Measurements from ENCODE around the gene PRKCE.
"Not testable (repeated sequence)": the region's sequence is repeated elsewhere in the genome, so short reads cannot be mapped to it uniquely, and the experiment has no call there.

Gene PRKCE

GRCh38 chr2:45856391-45857274, 205.2 kb downstream of the PRKCE start:
- no peak for DNase-seq (ENCODE audit: low read depth in 2 of 2, low spot score in 1 of 2)

- DNase-seq (ENCODE audit: low read depth in 2 of 2, low spot score in 1 of 2): no peak
Observed at GRCh38 chr2:45857275-45857609, 205.8 kb downstream of the PRKCE start.

GRCh38 chr2:45857867-45858520, 206.5 kb downstream of the PRKCE start:
- DNase-seq (ENCODE audit: low read depth in 2 of 2, low spot score in 1 of 2): no peak

GRCh38 chr2:45858872-45859271, 207.4 kb downstream of the PRKCE start:
- DNase-seq (ENCODE audit: low read depth in 2 of 2, low spot score in 1 of 2): not testable (repeated sequence)

- DNase-seq (ENCODE audit: low read depth in 2 of 2, low spot score in 1 of 2): no peak
Observed at GRCh38 chr2:45859682-45860081, 208.2 kb downstream of the PRKCE start.

GRCh38 chr2:45860136-45861121, 209.0 kb downstream of the PRKCE start:
- DNase-seq (ENCODE audit: low read depth in 2 of 2, low spot score in 1 of 2): no peak

GRCh38 chr2:45862843-45863242, 211.4 kb downstream of the PRKCE start:
- no peak for DNase-seq (ENCODE audit: low read depth in 2 of 2, low spot score in 1 of 2)

- DNase-seq (ENCODE audit: low read depth in 2 of 2, low spot score in 1 of 2): no peak
Observed at GRCh38 chr2:45864121-45864520, 212.6 kb downstream of the PRKCE start.

GRCh38 chr2:45867349-45867748, 215.9 kb downstream of the PRKCE start:
- DNase-seq (ENCODE audit: low read depth in 2 of 2, low spot score in 1 of 2): no peak

- DNase-seq (ENCODE audit: low read depth in 2 of 2, low spot score in 1 of 2): no peak
Observed at GRCh38 chr2:45867800-45868199, 216.3 kb downstream of the PRKCE start.

- DNase-seq (ENCODE audit: low read depth in 2 of 2, low spot score in 1 of 2): no peak
Observed at GRCh38 chr2:45869165-45869501, 217.7 kb downstream of the PRKCE start.

GRCh38 chr2:45871025-45871424, 219.6 kb downstream of the PRKCE start:
- DNase-seq (ENCODE audit: low read depth in 2 of 2, low spot score in 1 of 2): no peak

- no peak for DNase-seq (ENCODE audit: low read depth in 2 of 2, low spot score in 1 of 2)
Observed at GRCh38 chr2:45871541-45871940, 220.1 kb downstream of the PRKCE start.

- no peak for DNase-seq (ENCODE audit: low read depth in 2 of 2, low spot score in 1 of 2)
Observed at GRCh38 chr2:45872211-45872610, 220.7 kb downstream of the PRKCE start.

- no peak for DNase-seq (ENCODE audit: low read depth in 2 of 2, low spot score in 1 of 2)
Observed at GRCh38 chr2:45874344-45874743, 222.9 kb downstream of the PRKCE start.

- DNase-seq (ENCODE audit: low read depth in 2 of 2, low spot score in 1 of 2): no peak
Observed at GRCh38 chr2:45876611-45877010, 225.1 kb downstream of the PRKCE start.

GRCh38 chr2:45879406-45879805, 227.9 kb downstream of the PRKCE start:
- DNase-seq (ENCODE audit: low read depth in 2 of 2, low spot score in 1 of 2): no peak

GRCh38 chr2:45879936-45880335, 228.5 kb downstream of the PRKCE start:
- no peak for DNase-seq (ENCODE audit: low read depth in 2 of 2, low spot score in 1 of 2)

- DNase-seq (ENCODE audit: low read depth in 2 of 2, low spot score in 1 of 2): no peak
Observed at GRCh38 chr2:45881970-45882581, 230.6 kb downstream of the PRKCE start.

GRCh38 chr2:45882707-45883602, 231.5 kb downstream of the PRKCE start:
- DNase-seq (ENCODE audit: low read depth in 2 of 2, low spot score in 1 of 2): no peak

Measured in stimulated activated CD8-positive, alpha-beta memory T cell treated with anti-CD3 and anti-CD28 coated beads, Interleukin-4, amount 100 ng/mL, for 4 hours (primary cell).